Testis (tissue), 3 donors: ENCODE data around the gene NUAK1. TPM values are rescaled to one million over a fixed set of nuclear protein-coding genes. Genes with fewer than 3 reads are reported as not detected.

Experiments used
- DNase-seq: peaks from one replicate; pipeline ENCODE4 v3.0.0-alpha.2; 2019
- H3K27ac ChIP-seq, 2 donors: fragments of 200-600 bp; sonication (generic); one replicate each; pipeline ENCODE4 v1.5.1; 2019
- H3K27me3 ChIP-seq: fragments of 200-600 bp; sonication (generic); one replicate; pipeline ENCODE4 v1.5.1; 2019
- H3K36me3 ChIP-seq: fragments of 200-600 bp; sonication (generic); one replicate; pipeline ENCODE4 v1.5.1; 2017; ENCODE audit warnings: low read depth; ENCODE audit errors: missing control alignments
- H3K4me1 ChIP-seq: fragments of 200-600 bp; sonication (generic); one replicate; pipeline ENCODE4 v1.5.1; 2019
- H3K4me3 ChIP-seq, 2 donors: fragments of 200-600 bp; sonication (generic); one replicate each; pipeline ENCODE4 v1.5.1; 2017 to 2019
- H3K9me3 ChIP-seq: fragments of 200-600 bp; sonication (generic); one replicate; pipeline ENCODE4 v1.5.1; 2017
- POLR2A ChIP-seq: fragments of 450-650 bp; IDR thresholded peaks from one replicate; pipeline ENCODE4 v1.6.1; 2017; ENCODE audit warnings: antibody characterized with exemption, mild to moderate bottlenecking, moderate library complexity
- WGBS, 2 donors: methylation state at CpG; one replicate each; pipeline ENCODE4 v1.1.5; 2018; 5-methylcytosine and 5-hydroxymethylcytosine counted together
- intact Hi-C: fragments of 100-400 bp; cut with DNase I; formaldehyde crosslinking; loops from one replicate; pipeline ENCODE4 v1.15.1; 2023; ENCODE audit warnings: low total_unique reads
- polyA plus RNA-seq: library from polyadenylated mRNA; stranded (reverse); fragments of 350-450 nt; fragmentation: Illumina TruSeq; extraction: RNeasy Lipid Tissue Mini Kit (QIAGEN cat#74804); gene quantifications from one replicate; pipeline ENCODE4 v1.2.3, GENCODE V29; 2014; ENCODE audit warnings: low read depth, low replicate concordance; ENCODE audit not compliant: insufficient read depth
- total RNA-seq, 2 donors: library from RNA; depleted of rRNA; stranded (reverse); fragments of >200 nt; gene quantifications; one replicate each; pipeline ENCODE4 v1.2.3, GENCODE V29; 2016
- TF ChIP-seq, protein P1 (sequence below), 3 experiments: fragments of 450-650 bp in 2 of 3; fragments of 200-600 bp in 1 of 3; sonication (generic) in 1 of 3; IDR thresholded peaks; one replicate each; pipeline ENCODE4 v1.5.1; 2016 to 2019; ENCODE audit warnings: antibody characterized with exemption in 3 of 3, mild to moderate bottlenecking in 2 of 3, moderate library complexity in 1 of 3

The NUAK1 gene
- total and polyA plus RNA-seq, 3 donors from 2014 or later, result 6.6 to 9.1 (median 8.2) TPM

GRCh38 chr12:106044773-106045172 is 94.0 kb downstream of the NUAK1 start:
- intact Hi-C loops, result no loop called here
- Histone ChIP-seq H3K27me3 (no peaks in the 10 kb centered on the region), H3K36me3 (no peaks in the 10 kb centered on the region), H3K4me3 (no peak overlapping the region), H3K27ac (no peak overlapping the region), H3K9me3 (no peaks in the 10 kb centered on the region), H3K4me1 (no peaks in the 10 kb centered on the region)
- no peak for DNase-seq
- no peak for TF ChIP-seq POLR2A
- TF ChIP-seq, protein P1, sequence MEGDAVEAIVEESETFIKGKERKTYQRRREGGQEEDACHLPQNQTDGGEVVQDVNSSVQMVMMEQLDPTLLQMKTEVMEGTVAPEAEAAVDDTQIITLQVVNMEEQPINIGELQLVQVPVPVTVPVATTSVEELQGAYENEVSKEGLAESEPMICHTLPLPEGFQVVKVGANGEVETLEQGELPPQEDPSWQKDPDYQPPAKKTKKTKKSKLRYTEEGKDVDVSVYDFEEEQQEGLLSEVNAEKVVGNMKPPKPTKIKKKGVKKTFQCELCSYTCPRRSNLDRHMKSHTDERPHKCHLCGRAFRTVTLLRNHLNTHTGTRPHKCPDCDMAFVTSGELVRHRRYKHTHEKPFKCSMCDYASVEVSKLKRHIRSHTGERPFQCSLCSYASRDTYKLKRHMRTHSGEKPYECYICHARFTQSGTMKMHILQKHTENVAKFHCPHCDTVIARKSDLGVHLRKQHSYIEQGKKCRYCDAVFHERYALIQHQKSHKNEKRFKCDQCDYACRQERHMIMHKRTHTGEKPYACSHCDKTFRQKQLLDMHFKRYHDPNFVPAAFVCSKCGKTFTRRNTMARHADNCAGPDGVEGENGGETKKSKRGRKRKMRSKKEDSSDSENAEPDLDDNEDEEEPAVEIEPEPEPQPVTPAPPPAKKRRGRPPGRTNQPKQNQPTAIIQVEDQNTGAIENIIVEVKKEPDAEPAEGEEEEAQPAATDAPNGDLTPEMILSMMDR (IDR thresholded peaks at IDR 0.05), result no peak
- 38 to 67% methylated on average over 2 of the region's 2 CpGs for WGBS, 2 donors

DNA sequence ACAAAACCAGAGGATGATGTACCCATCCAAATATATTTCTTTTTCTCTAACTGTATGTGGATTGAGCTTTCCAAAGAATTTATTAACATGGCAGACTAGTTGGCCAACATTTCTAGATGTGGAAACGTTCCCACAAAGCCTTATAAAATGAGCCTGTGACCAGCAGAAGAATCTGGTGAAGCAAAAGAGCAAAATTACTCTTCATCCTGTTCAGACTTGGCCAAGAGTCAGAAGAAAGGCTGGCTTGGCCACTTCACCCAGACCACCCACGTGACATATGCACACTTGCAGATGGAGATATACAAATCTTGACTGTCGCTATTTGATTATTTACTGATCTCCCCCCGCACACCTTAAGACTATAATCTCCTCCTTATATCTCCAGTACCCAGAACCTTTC is 96.7 kb downstream of the NUAK1 start:
- no peak for DNase-seq
- no peak overlapping the region for H3K27ac ChIP-seq
- intact Hi-C loops, result no loop called here
- H3K36me3 ChIP-seq, result no peaks in the 10 kb centered on the region
- H3K4me3 ChIP-seq, result no peak overlapping the region
- H3K9me3 ChIP-seq, result no peaks in the 10 kb centered on the region
- no peaks in the 10 kb centered on the region for H3K4me1 ChIP-seq
- 76 to 79% methylated on average over 4 of the region's 4 CpGs for WGBS, 2 donors
- no peaks in the 10 kb centered on the region for H3K27me3 ChIP-seq
- TF ChIP-seq, protein P1 (IDR thresholded peaks at IDR 0.05), result no peak
- no peak for TF ChIP-seq POLR2A

DNA sequence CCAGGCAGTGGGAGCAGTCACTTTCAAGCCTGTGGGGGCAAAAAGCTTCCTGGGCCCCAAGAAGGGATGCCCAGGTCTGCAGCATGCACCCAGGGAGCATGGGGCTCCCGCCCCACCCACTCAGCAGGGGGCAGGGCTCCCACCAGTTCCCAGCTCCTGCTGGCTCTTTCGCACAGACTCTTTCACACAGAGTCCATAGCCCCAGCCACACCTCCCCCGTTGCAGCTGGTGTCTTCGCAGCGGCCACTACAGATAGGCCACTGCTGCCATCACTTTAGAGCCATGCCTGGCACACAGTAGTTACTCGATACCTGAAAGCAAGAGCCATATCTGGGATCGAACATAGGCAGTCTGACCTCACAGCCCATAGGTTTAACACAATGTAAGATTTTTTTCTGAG is 98.2 kb downstream of the NUAK1 start:
- H3K27me3 ChIP-seq, result no peaks in the 10 kb centered on the region
- H3K9me3 ChIP-seq, result no peaks in the 10 kb centered on the region
- DNase-seq, result no peak
- no peaks in the 10 kb centered on the region for H3K36me3 ChIP-seq
- WGBS, 2 donors, result 94 to 100% methylated on average over 5 to 7 of the region's 7 CpGs
- no peak overlapping the region for H3K27ac ChIP-seq
- TF ChIP-seq POLR2A, result no peak
- intact Hi-C loops, result no loop called here
- H3K4me1 ChIP-seq, result no peaks in the 10 kb centered on the region
- no peak overlapping the region for H3K4me3 ChIP-seq

GRCh38 chr12:106039646-106040404 is 98.9 kb downstream of the NUAK1 start:
- no peaks in the 10 kb centered on the region for H3K4me1 ChIP-seq
- TF ChIP-seq, protein P1 (IDR thresholded peaks at IDR 0.05), result no peak
- no peak for TF ChIP-seq POLR2A
- H3K27me3 ChIP-seq, result no peaks in the 10 kb centered on the region
- no peak overlapping the region for H3K27ac ChIP-seq
- WGBS, 2 donors, result 100% methylated on average over 1 to 2 of the region's 2 CpGs
- no peaks in the 10 kb centered on the region for H3K36me3 ChIP-seq
- intact Hi-C loops, result no loop called here
- H3K9me3 ChIP-seq, result no peaks in the 10 kb centered on the region
- no peak overlapping the region for H3K4me3 ChIP-seq
- no peak for DNase-seq

DNA sequence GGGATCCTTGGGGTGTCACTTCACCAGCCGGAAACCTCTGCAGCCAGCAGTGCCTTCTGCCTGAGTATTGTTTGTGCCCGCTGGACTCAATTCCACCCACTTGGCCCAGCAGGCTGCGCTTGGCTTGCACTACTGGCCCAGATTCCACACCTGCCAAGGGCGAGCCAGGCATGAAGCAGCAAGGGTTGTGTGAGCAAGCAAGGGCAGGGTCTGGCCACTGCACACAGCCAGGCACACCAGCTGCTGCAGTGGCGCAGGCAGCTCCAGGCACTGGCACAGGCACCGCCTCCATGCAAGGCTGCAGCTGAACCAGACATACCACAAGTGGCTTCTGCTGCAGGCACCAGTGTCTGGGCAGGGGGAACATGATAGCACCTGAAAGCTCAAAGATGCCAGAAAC is 99.5 kb downstream of the NUAK1 start:
- Histone ChIP-seq H3K4me3 (no peak overlapping the region), H3K9me3 (no peaks in the 10 kb centered on the region), H3K27me3 (no peaks in the 10 kb centered on the region), H3K4me1 (no peaks in the 10 kb centered on the region), H3K27ac (no peak overlapping the region), H3K36me3 (no peaks in the 10 kb centered on the region)
- WGBS, 2 donors, result 94 to 98% methylated on average over 4 to 6 of the region's 6 CpGs
- DNase-seq, result no peak
- TF ChIP-seq, protein P1 (IDR thresholded peaks at IDR 0.05), result no peak
- TF ChIP-seq POLR2A, result no peak
- intact Hi-C loops, result no loop called here
